Measurements from ENCODE around the gene MEGF6. TPM values are rescaled to one million over a fixed set of nuclear protein-coding genes. Genes with fewer than 3 reads are reported as not detected.

Gene MEGF6
- total and polyA plus RNA-seq, 9 of the 15 experiments (the other 6 are each of a cell fraction or from before 2014, with no cell fraction given), result 0.03 to 1.7 (median 0.24) TPM; not detected in 3

DNA sequence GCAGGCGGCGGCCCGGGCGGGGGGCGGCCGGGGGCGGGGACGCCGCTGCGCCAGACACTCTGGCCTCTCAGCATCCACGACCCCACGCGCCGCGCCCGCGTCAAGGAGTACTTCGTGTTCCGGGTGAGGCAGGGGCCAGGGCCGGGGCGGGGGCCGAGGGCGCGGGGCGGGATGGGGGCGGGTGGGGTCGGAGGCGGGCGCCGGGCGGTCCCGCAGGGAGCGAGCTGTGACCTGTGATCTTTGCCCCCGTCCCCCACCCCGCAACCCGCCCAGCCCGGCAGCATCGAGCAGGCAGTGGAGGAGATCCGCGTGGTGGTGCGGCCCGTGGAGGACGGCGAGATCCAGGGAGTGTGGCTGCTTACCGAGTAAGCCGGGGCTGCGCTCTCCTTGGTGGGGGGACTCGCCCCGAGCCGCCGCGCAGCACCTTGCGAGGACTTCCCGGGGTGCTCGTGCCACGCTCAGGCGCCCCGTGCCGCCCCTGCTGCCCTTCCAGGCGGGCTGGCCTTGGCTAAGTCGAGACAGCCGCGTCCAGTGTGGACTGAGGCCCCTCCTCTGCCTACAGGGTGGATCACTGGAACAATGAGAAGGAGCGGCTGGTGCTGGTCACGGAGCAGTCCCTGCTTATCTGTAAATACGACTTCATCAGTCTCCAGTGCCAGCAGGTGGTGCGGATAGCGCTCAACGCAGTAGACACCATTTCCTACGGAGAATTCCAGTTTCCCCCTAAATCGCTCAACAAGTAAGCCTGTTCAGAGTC lies 14.0 kb upstream of the MEGF6 start (continued):
- TF ChIP-seq, protein P1, sequence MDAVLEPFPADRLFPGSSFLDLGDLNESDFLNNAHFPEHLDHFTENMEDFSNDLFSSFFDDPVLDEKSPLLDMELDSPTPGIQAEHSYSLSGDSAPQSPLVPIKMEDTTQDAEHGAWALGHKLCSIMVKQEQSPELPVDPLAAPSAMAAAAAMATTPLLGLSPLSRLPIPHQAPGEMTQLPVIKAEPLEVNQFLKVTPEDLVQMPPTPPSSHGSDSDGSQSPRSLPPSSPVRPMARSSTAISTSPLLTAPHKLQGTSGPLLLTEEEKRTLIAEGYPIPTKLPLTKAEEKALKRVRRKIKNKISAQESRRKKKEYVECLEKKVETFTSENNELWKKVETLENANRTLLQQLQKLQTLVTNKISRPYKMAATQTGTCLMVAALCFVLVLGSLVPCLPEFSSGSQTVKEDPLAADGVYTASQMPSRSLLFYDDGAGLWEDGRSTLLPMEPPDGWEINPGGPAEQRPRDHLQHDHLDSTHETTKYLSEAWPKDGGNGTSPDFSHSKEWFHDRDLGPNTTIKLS (IDR thresholded peaks at IDR 0.05; ENCODE audit: borderline replicate concordance, low read depth), result no peak
- TF ChIP-seq, protein P2, sequence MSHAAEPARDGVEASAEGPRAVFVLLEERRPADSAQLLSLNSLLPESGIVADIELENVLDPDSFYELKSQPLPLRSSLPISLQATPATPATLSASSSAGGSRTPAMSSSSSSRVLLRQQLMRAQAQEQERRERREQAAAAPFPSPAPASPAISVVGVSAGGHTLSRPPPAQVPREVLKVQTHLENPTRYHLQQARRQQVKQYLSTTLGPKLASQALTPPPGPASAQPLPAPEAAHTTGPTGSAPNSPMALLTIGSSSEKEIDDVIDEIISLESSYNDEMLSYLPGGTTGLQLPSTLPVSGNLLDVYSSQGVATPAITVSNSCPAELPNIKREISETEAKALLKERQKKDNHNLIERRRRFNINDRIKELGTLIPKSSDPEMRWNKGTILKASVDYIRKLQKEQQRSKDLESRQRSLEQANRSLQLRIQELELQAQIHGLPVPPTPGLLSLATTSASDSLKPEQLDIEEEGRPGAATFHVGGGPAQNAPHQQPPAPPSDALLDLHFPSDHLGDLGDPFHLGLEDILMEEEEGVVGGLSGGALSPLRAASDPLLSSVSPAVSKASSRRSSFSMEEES (CRISPR knock-in tag; IDR thresholded peaks at IDR 0.05), result no peak
- no peak for TF ChIP-seq HMG20A (CRISPR knock-in tag; conservative IDR thresholded peaks at IDR 0.05)
- TF ChIP-seq POLR3G (IDR thresholded peaks at IDR 0.05; ENCODE audit: extremely low read depth, insufficient read length, insufficient replicate concordance), result no peak
- TF ChIP-seq SNIP1 (IDR thresholded peaks at IDR 0.05; ENCODE audit: low read depth), result no peak
- no peak for TF ChIP-seq ZNF445 (CRISPR knock-in tag; IDR thresholded peaks at IDR 0.05; ENCODE audit: low read depth)
- no peak for TF ChIP-seq LARP7 (IDR thresholded peaks at IDR 0.05)
- TF ChIP-seq SMARCE1 (IDR thresholded peaks at IDR 0.05), result peak; percentile 43; the same call in 1 of the 2 replicates
- TF ChIP-seq, protein P3, sequence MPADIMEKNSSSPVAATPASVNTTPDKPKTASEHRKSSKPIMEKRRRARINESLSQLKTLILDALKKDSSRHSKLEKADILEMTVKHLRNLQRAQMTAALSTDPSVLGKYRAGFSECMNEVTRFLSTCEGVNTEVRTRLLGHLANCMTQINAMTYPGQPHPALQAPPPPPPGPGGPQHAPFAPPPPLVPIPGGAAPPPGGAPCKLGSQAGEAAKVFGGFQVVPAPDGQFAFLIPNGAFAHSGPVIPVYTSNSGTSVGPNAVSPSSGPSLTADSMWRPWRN (IDR thresholded peaks at IDR 0.05; ENCODE audit: low read depth), result no peak
- no peak for TF ChIP-seq KDM4B (IDR thresholded peaks at IDR 0.05; ENCODE audit: borderline replicate concordance in 2 of 2, low read depth in 1 of 2)
- TF ChIP-seq RBM14 (IDR thresholded peaks at IDR 0.05; ENCODE audit: borderline replicate concordance, insufficient read depth, low read depth, low read length), result no peak
- peak; percentile 70 for TF ChIP-seq SAP30 (IDR thresholded peaks at IDR 0.05; ENCODE audit: borderline replicate concordance, insufficient read depth, low read depth, low read length, poor library complexity, severe bottlenecking)
- TF ChIP-seq, protein P4, sequence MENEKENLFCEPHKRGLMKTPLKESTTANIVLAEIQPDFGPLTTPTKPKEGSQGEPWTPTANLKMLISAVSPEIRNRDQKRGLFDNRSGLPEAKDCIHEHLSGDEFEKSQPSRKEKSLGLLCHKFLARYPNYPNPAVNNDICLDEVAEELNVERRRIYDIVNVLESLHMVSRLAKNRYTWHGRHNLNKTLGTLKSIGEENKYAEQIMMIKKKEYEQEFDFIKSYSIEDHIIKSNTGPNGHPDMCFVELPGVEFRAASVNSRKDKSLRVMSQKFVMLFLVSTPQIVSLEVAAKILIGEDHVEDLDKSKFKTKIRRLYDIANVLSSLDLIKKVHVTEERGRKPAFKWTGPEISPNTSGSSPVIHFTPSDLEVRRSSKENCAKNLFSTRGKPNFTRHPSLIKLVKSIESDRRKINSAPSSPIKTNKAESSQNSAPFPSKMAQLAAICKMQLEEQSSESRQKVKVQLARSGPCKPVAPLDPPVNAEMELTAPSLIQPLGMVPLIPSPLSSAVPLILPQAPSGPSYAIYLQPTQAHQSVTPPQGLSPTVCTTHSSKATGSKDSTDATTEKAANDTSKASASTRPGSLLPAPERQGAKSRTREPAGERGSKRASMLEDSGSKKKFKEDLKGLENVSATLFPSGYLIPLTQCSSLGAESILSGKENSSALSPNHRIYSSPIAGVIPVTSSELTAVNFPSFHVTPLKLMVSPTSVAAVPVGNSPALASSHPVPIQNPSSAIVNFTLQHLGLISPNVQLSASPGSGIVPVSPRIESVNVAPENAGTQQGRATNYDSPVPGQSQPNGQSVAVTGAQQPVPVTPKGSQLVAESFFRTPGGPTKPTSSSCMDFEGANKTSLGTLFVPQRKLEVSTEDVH (IDR thresholded peaks at IDR 0.05; ENCODE audit: low read depth, partially characterized antibody), result no peak
- TF ChIP-seq BRD9 (IDR thresholded peaks at IDR 0.05; ENCODE audit: low read depth, partially characterized antibody), result no peak
- no peak for TF ChIP-seq MCM2 (IDR thresholded peaks at IDR 0.05; ENCODE audit: low read depth)
- TF ChIP-seq TCF7 (IDR thresholded peaks at IDR 0.05; ENCODE audit: borderline replicate concordance), result no peak
- no peak for TF ChIP-seq TBL1XR1 (IDR thresholded peaks at IDR 0.05; ENCODE audit: low read length in 2 of 2)
- TF ChIP-seq HCFC1 (IDR thresholded peaks at IDR 0.05; ENCODE audit: low read depth, low read length), result no peak
- no peak for TF ChIP-seq ZNF175 (CRISPR knock-in tag; IDR thresholded peaks at IDR 0.05; ENCODE audit: low read depth)

Data from K562 (cell line).